ENCODE results near the gene CNKSR3. TPM values are rescaled to one million over a fixed set of nuclear protein-coding genes. Genes with fewer than 3 reads are reported as not detected.

CNKSR3 gene
- total RNA-seq, 1 experiment from 2014 or later: 5.6 TPM

DNA sequence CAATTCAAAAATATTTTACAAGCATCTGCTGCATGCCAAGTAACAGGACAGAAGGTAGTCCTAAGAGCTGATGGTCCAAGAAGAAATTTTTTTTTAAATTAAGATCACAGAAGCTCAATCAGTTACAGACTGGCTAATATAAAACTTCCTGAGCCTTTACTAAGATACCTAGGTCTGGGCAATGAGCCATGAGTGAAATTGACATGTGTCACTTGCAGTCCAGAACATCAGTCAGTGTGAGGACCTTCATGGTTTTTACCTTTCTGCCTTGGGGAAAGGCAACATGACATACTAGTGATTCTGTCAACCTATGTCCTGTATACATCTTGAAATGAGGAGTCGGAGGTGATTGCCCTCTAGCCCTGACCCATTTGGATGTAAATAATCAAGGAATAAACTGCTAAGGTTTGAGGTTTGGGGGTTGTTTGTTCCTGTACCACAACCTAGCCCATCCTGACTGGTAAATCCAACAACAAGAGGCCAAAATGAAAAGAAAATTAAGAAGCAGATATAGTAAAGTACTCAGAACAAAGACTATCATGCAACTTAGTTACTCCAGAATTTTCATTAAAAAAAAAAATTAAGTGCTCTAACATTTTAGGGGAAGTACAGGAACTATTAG is 70.0 kb downstream of the CNKSR3 start:
- H3K4ac ChIP-seq (ENCODE audit: low read depth, low read length): no peak overlapping the region
- H3K14ac ChIP-seq (ENCODE audit: insufficient read depth, low read length): no peak overlapping the region
- no peaks in the 10 kb centered on the region for H3K4me1 ChIP-seq (ENCODE audit: insufficient read depth, low read length)
- no peak overlapping the region for H2BK120ac ChIP-seq (ENCODE audit: low read depth, low read length, poor library complexity, severe bottlenecking)
- DNase-seq: no peak
- H4K91ac ChIP-seq (ENCODE audit: insufficient read length, low read depth, low read length): no peak overlapping the region
- H2BK15ac ChIP-seq (ENCODE audit: low read depth, low read length): no peak overlapping the region
- no peak overlapping the region for H3K4me3 Mint-ChIP-seq
- H3K9ac ChIP-seq (ENCODE audit: extremely low read depth, insufficient read length, low read length): no peak overlapping the region
- no peak overlapping the region for H3K18ac ChIP-seq (ENCODE audit: insufficient read length, low read depth, low read length)
- no peak overlapping the region for H2BK20ac ChIP-seq (ENCODE audit: low read depth, low read length, poor library complexity, severe bottlenecking)
- H3T11ph ChIP-seq (ENCODE audit: low read length): no peak overlapping the region
- no peak overlapping the region for H4K5ac ChIP-seq (ENCODE audit: insufficient read length, low read depth, low read length)
- TF ChIP-seq CTCF (conservative IDR thresholded peaks at IDR 0.05): no peak
- no peaks in the 10 kb centered on the region for H3K27me3 ChIP-seq (ENCODE audit: insufficient read depth, low read length)
- H3K23ac ChIP-seq (ENCODE audit: insufficient read length, low read depth, low read length): no peak overlapping the region
- H3K9me3 ChIP-seq (ENCODE audit: control insufficient read depth, low read depth, low read length): no peaks in the 10 kb centered on the region
- H2AK5ac ChIP-seq (ENCODE audit: insufficient read length, low read length): no peak overlapping the region
- no peak overlapping the region for H3K4me2 ChIP-seq (ENCODE audit: insufficient read depth, insufficient read length, low read length)
- no peak overlapping the region for H2BK12ac ChIP-seq (ENCODE audit: insufficient read length, low read depth, low read length)
- H3K23me2 ChIP-seq (ENCODE audit: insufficient read length, low read depth, low read length, poor library complexity, severe bottlenecking): no peaks in the 10 kb centered on the region
- H4K20me1 ChIP-seq (ENCODE audit: control insufficient read depth, insufficient read depth, insufficient read length): no peaks in the 10 kb centered on the region
- no peak overlapping the region for H3K27ac ChIP-seq (ENCODE audit: insufficient read length, low read depth, low read length)
- H3K9me3 Mint-ChIP-seq: no peaks in the 10 kb centered on the region
- H3K79me1 ChIP-seq (ENCODE audit: insufficient read depth, low read depth, low read length, poor library complexity, severe bottlenecking): no peaks in the 10 kb centered on the region
- H3K56ac ChIP-seq (ENCODE audit: insufficient read length, low read depth, low read length): no peak overlapping the region
- no peaks in the 10 kb centered on the region for H3K27me3 Mint-ChIP-seq (ENCODE audit: low read depth)
- no peak overlapping the region for H2AFZ ChIP-seq (ENCODE audit: low read length)
- H3K36me3 Mint-ChIP-seq (ENCODE audit: insufficient read depth in 1 of 3, low read depth in 3 of 3): peaks cover 5 to 10% (median 7%) of the 10 kb centered on the region in 3 experiments
- H3K27ac Mint-ChIP-seq: peak overlapping the region in 1 of 3 experiments; percentile 74; a peak in 1 of 7 replicates
- 0 out of 4 replicates have a peak, but pooled peaks cover 0 to 2% of the 10 kb centered on the region in 2 experiments for H3K4me1 Mint-ChIP-seq
- no peak overlapping the region for H2BK5ac ChIP-seq (ENCODE audit: insufficient read length, low read length)
- no CpG with 5 or more reads among the region's 1 CpG for WGBS (ENCODE audit: extremely low coverage, insufficient read length, low lambda C conversion rate)
- H4K8ac ChIP-seq (replicated peaks; ENCODE audit: insufficient read length, low read depth, low read length): no peak overlapping the region
- no peaks in the 10 kb centered on the region for H3K79me2 ChIP-seq (ENCODE audit: insufficient read depth, low read length)

Data from H9 (cell line).